Stomach (tissue), 9 donors: ENCODE data around the gene FOSL1. TPM values are rescaled to one million over a fixed set of nuclear protein-coding genes. Genes with fewer than 3 reads are reported as not detected.
A peak's percentile ranks its signal among the peaks of the same experiment; 100 is the strongest.

ENCODE experiments used
- DNase-seq, 2 donors: peaks; one replicate each; pipeline versions ENCODE4 v3.0.0 to v3.0.0-alpha.2; 2013 to 2019
- H3K27ac ChIP-seq, 5 donors: fragments of 200-600 bp in 4 of 5; sonication (generic) in 4 of 5; one replicate each; pipeline ENCODE4 v1.5.1; 2013 to 2019; ENCODE audit warnings: mild to moderate bottlenecking in 1 of 5, moderate library complexity in 1 of 5
- H3K27me3 ChIP-seq, 3 donors: fragments of 200-600 bp; sonication (generic); one replicate each; pipeline ENCODE4 v1.5.1; 2017 to 2019; ENCODE audit warnings: mixed run types in 1 of 3
- H3K36me3 ChIP-seq, 4 donors: fragments of 200-600 bp; sonication (generic); 1 replicate in 3 of 4; 2 replicates in 1 of 4; pipeline ENCODE4 v1.5.1; 2016 to 2019
- H3K4me1 ChIP-seq, 4 donors: fragments of 200-600 bp; sonication (generic); one replicate each; pipeline ENCODE4 v1.5.1; 2016 to 2019
- H3K4me3 ChIP-seq, 4 donors: fragments of 200-600 bp; sonication (generic) in 3 of 4; one replicate each; pipeline ENCODE4 v1.5.1; 2016 to 2019; ENCODE audit warnings: mild to moderate bottlenecking in 1 of 4
- H3K9me3 ChIP-seq, 4 donors: fragments of 200-600 bp; sonication (generic); one replicate each; pipeline ENCODE4 v1.5.1; 2016 to 2019
- CTCF ChIP-seq, 7 experiments: fragments of 450-650 bp in 4 of 7; fragments of 200-600 bp in 3 of 7; sonication (generic) in 3 of 7; IDR thresholded peaks; one replicate each; pipeline ENCODE4 v1.5.1; 2016 to 2019; ENCODE audit warnings: antibody characterized with exemption in 7 of 7, control low read depth in 2 of 7, mild to moderate bottlenecking in 1 of 7
- EP300 ChIP-seq: sonication (generic); formaldehyde crosslinking; IDR thresholded peaks from one replicate; pipeline ENCODE4 v1.6.1; 2017; ENCODE audit warnings: antibody characterized with exemption
- POLR2A ChIP-seq, 4 donors: fragments of 450-650 bp; IDR thresholded peaks; one replicate each; pipeline ENCODE4 v1.6.1; 2016; ENCODE audit warnings: antibody characterized with exemption in 4 of 4, control low read depth in 2 of 4, mild to moderate bottlenecking in 1 of 4, moderate library complexity in 1 of 4
- POLR2AphosphoS5 ChIP-seq, 3 donors: sonication (generic); formaldehyde crosslinking; IDR thresholded peaks; one replicate each; pipeline ENCODE4 v1.6.1; 2016; ENCODE audit warnings: antibody characterized with exemption in 3 of 3
- WGBS, 5 donors: extraction: QIAGEN DNeasy Blood & Tissue Kit in 3 of 5; methylation state at CpG; one replicate each; pipeline versions ENCODE4 v1.1.5 to v1.1.7; 2013 to 2018; 5-methylcytosine and 5-hydroxymethylcytosine counted together
- intact Hi-C: fragments of 100-400 bp; cut with DNase I; formaldehyde crosslinking; loops from one replicate; pipeline ENCODE4 v1.15.1; 2023; ENCODE audit warnings: low total_unique reads
- polyA plus RNA-seq, 3 donors: library from polyadenylated mRNA; stranded (reverse); fragments of 200-250 nt; gene quantifications; one replicate each; pipeline ENCODE4 v1.2.3, GENCODE V29; 2013
- total RNA-seq, 5 donors: library from RNA; depleted of rRNA; stranded (reverse); fragments of >200 nt; gene quantifications; one replicate each; pipeline versions ENCODE4 v1.1.0 to v1.2.3, GENCODE V29; 2014 to 2016
- donor health status: healthy with polysubstance abuse.
- donor health status: Bipolar disorder and iron deficiency.
- donor health status: healthy.

FOSL1 gene
- total and polyA plus RNA-seq, 8 donors = 1.7 to 43.3 (median 10.6) TPM; not detected in 2

- no peak overlapping the region for H3K4me3 ChIP-seq
- intact Hi-C loops = no loop called here
- peaks cover 11 to 42% (median 30%) of the 10 kb centered on the region in 4 donors for H3K36me3 ChIP-seq
- H3K27me3 ChIP-seq = no peaks in the 10 kb centered on the region
- 61 to 100% (median 83%) methylated on average over 2 to 3 of the region's 3 CpGs for WGBS, 5 donors
- no peak overlapping the region for H3K27ac ChIP-seq
- H3K9me3 ChIP-seq = no peaks in the 10 kb centered on the region
- H3K4me1 ChIP-seq = peaks cover 18 to 32% (median 26%) of the 10 kb centered on the region in 4 donors
- TF ChIP-seq CTCF (IDR thresholded peaks at IDR 0.05) = no peak
- TF ChIP-seq POLR2A (IDR thresholded peaks at IDR 0.05) = no peak
- TF ChIP-seq POLR2AphosphoS5 (IDR thresholded peaks at IDR 0.05) = no peak
- TF ChIP-seq EP300 = no peak
- DNase-seq = no peak
These were observed 22.4 kb upstream of the FOSL1 start for GRCh38 chr11:65922565-65922964.

GRCh38 chr11:65921876-65922275 is 21.7 kb upstream of the FOSL1 start:
- TF ChIP-seq POLR2AphosphoS5 (IDR thresholded peaks at IDR 0.05) = no peak
- TF ChIP-seq CTCF (IDR thresholded peaks at IDR 0.05) = no peak
- no peak for TF ChIP-seq EP300
- no peak for TF ChIP-seq POLR2A (IDR thresholded peaks at IDR 0.05)
- intact Hi-C loops = no loop called here
- 89 to 94% (median 94%) methylated on average over 10 of the region's 10 CpGs for WGBS, 5 donors
- peaks cover 24 to 39% (median 31%) of the 10 kb centered on the region in 4 donors for H3K4me1 ChIP-seq
- no peak overlapping the region for H3K27ac ChIP-seq
- no peak overlapping the region for H3K4me3 ChIP-seq
- no peak for DNase-seq
- peaks cover 11 to 47% (median 30%) of the 10 kb centered on the region in 4 donors for H3K36me3 ChIP-seq
- no peaks in the 10 kb centered on the region for H3K9me3 ChIP-seq
- H3K27me3 ChIP-seq = no peaks in the 10 kb centered on the region

GRCh38 chr11:65921033-65921555 is 20.9 kb upstream of the FOSL1 start:
- peak overlapping the region in 1 of 5 donors; percentile 98 for H3K27ac ChIP-seq
- WGBS, 5 donors = 80 to 84% (median 81%) methylated on average over 9 to 12 of the region's 12 CpGs
- no peak for TF ChIP-seq EP300
- no peak for TF ChIP-seq POLR2A (IDR thresholded peaks at IDR 0.05)
- TF ChIP-seq CTCF (IDR thresholded peaks at IDR 0.05) = no peak
- no peak for TF ChIP-seq POLR2AphosphoS5 (IDR thresholded peaks at IDR 0.05)
- no peaks in the 10 kb centered on the region for H3K9me3 ChIP-seq
- no peak for DNase-seq
- intact Hi-C loops = no loop called here
- no peaks in the 10 kb centered on the region for H3K27me3 ChIP-seq
- peak overlapping the region in 3 of 4 donors; percentile 94 to 98 (median 96) for H3K4me3 ChIP-seq
- peaks cover 11 to 47% (median 30%) of the 10 kb centered on the region in 4 donors for H3K36me3 ChIP-seq
- H3K4me1 ChIP-seq = peaks cover 32 to 46% (median 39%) of the 10 kb centered on the region in 4 donors

GRCh38 chr11:65920372-65920802 is 20.2 kb upstream of the FOSL1 start:
- WGBS, 5 donors = 59 to 72% (median 67%) methylated on average over 14 to 15 of the region's 15 CpGs

More at GRCh38 chr11:65920372-65920802, 20.2 kb upstream of the FOSL1 start:
- peak overlapping the region; percentile 82 to 98 (median 95) for H3K4me3 ChIP-seq
- no peaks in the 10 kb centered on the region for H3K27me3 ChIP-seq
- intact Hi-C loops = no loop called here
- no peak for TF ChIP-seq CTCF (IDR thresholded peaks at IDR 0.05)
- TF ChIP-seq POLR2AphosphoS5 (IDR thresholded peaks at IDR 0.05) = no peak
- TF ChIP-seq POLR2A (IDR thresholded peaks at IDR 0.05) = no peak
- no peak for TF ChIP-seq EP300
- no peaks in the 10 kb centered on the region for H3K9me3 ChIP-seq
- H3K27ac ChIP-seq = peak overlapping the region in 4 of 5 donors; percentile 93 to 98 (median 97)
- peaks cover 39 to 54% (median 46%) of the 10 kb centered on the region in 4 donors for H3K4me1 ChIP-seq
- no peak for DNase-seq
- peaks cover 11 to 47% (median 30%) of the 10 kb centered on the region in 4 donors for H3K36me3 ChIP-seq
